ENCODE measurements around the gene ARL4D.

The ARL4D gene

GRCh38 chr17:43400943-43401717, 2.3 kb downstream of the ARL4D start:
- peaks cover 3 to 37% of the 10 kb centered on the region in 2 donors for H3K4me1 ChIP-seq (ENCODE audit: control insufficient read depth in 1 of 2, insufficient read depth in 2 of 2, low read length in 2 of 2)
- no peaks in the 10 kb centered on the region for H3K36me3 ChIP-seq (ENCODE audit: control insufficient read depth in 1 of 2, insufficient read depth in 2 of 2, low read length in 2 of 2)
- no peaks in the 10 kb centered on the region for H3K27me3 ChIP-seq (ENCODE audit: low read depth, low read length)
- H3K9me3 ChIP-seq (ENCODE audit: control insufficient read depth in 1 of 2, low read length in 2 of 2) = no peaks in the 10 kb centered on the region
- peak overlapping the region; percentile 79 to 84 for H3K4me3 ChIP-seq (ENCODE audit: low read depth in 1 of 2, low read length in 2 of 2)
- peak overlapping the region; percentile 67 for H3K27ac ChIP-seq (ENCODE audit: low read length)

GRCh38 chr17:43402078-43402477, 3.3 kb downstream of the ARL4D start:
- H3K27ac ChIP-seq (ENCODE audit: low read length) = peak overlapping the region; percentile 67
- peaks cover 3 to 40% of the 10 kb centered on the region in 2 donors for H3K4me1 ChIP-seq (ENCODE audit: control insufficient read depth in 1 of 2, insufficient read depth in 2 of 2, low read length in 2 of 2)
- no peaks in the 10 kb centered on the region for H3K36me3 ChIP-seq (ENCODE audit: control insufficient read depth in 1 of 2, insufficient read depth in 2 of 2, low read length in 2 of 2)
- H3K9me3 ChIP-seq (ENCODE audit: control insufficient read depth in 1 of 2, low read length in 2 of 2) = no peaks in the 10 kb centered on the region
- H3K4me3 ChIP-seq (ENCODE audit: low read depth in 1 of 2, low read length in 2 of 2) = peak overlapping the region in 1 of 2 donors; percentile 84
- H3K27me3 ChIP-seq (ENCODE audit: low read depth, low read length) = no peaks in the 10 kb centered on the region

- H3K4me1 ChIP-seq (ENCODE audit: control insufficient read depth in 1 of 2, insufficient read depth in 2 of 2, low read length in 2 of 2) = peaks cover 3 to 40% of the 10 kb centered on the region in 2 donors
- H3K9me3 ChIP-seq (ENCODE audit: control insufficient read depth in 1 of 2, low read length in 2 of 2) = no peaks in the 10 kb centered on the region
- no peak overlapping the region for H3K4me3 ChIP-seq (ENCODE audit: low read depth in 1 of 2, low read length in 2 of 2)
- H3K36me3 ChIP-seq (ENCODE audit: control insufficient read depth in 1 of 2, insufficient read depth in 2 of 2, low read length in 2 of 2) = no peaks in the 10 kb centered on the region
- H3K27ac ChIP-seq (ENCODE audit: low read length) = no peak overlapping the region
- no peaks in the 10 kb centered on the region for H3K27me3 ChIP-seq (ENCODE audit: low read depth, low read length)
These were observed 3.8 kb downstream of the ARL4D start for GRCh38 chr17:43402567-43402966.

- Histone ChIP-seq H3K36me3 (ENCODE audit: control insufficient read depth in 1 of 2, insufficient read depth in 2 of 2, low read length in 2 of 2) (no peaks in the 10 kb centered on the region), H3K4me1 (ENCODE audit: control insufficient read depth in 1 of 2, insufficient read depth in 2 of 2, low read length in 2 of 2) (peaks cover 3 to 34% of the 10 kb centered on the region in 2 donors), H3K27me3 (ENCODE audit: low read depth, low read length) (no peaks in the 10 kb centered on the region), H3K9me3 (ENCODE audit: control insufficient read depth in 1 of 2, low read length in 2 of 2) (no peaks in the 10 kb centered on the region), H3K27ac (ENCODE audit: low read length) (no peak overlapping the region), H3K4me3 (ENCODE audit: low read depth in 1 of 2, low read length in 2 of 2) (no peak overlapping the region)
These were observed 5.1 kb downstream of the ARL4D start for GRCh38 chr17:43403846-43404245.

GRCh38 chr17:43405861-43406260, 7.1 kb downstream of the ARL4D start:
- no peaks in the 10 kb centered on the region for H3K9me3 ChIP-seq (ENCODE audit: control insufficient read depth in 1 of 2, low read length in 2 of 2)
- H3K27ac ChIP-seq (ENCODE audit: low read length) = no peak overlapping the region
- H3K4me3 ChIP-seq (ENCODE audit: low read depth in 1 of 2, low read length in 2 of 2) = no peak overlapping the region
- no peaks in the 10 kb centered on the region for H3K27me3 ChIP-seq (ENCODE audit: low read depth, low read length)
- H3K36me3 ChIP-seq (ENCODE audit: control insufficient read depth in 1 of 2, insufficient read depth in 2 of 2, low read length in 2 of 2) = no peaks in the 10 kb centered on the region
- peaks cover 3 to 21% of the 10 kb centered on the region in 2 donors for H3K4me1 ChIP-seq (ENCODE audit: control insufficient read depth in 1 of 2, insufficient read depth in 2 of 2, low read length in 2 of 2)

- H3K36me3 ChIP-seq (ENCODE audit: control insufficient read depth in 1 of 2, insufficient read depth in 2 of 2, low read length in 2 of 2) = no peaks in the 10 kb centered on the region
- H3K27me3 ChIP-seq (ENCODE audit: low read depth, low read length) = no peaks in the 10 kb centered on the region
- peaks cover 3 to 19% of the 10 kb centered on the region in 2 donors for H3K4me1 ChIP-seq (ENCODE audit: control insufficient read depth in 1 of 2, insufficient read depth in 2 of 2, low read length in 2 of 2)
- H3K9me3 ChIP-seq (ENCODE audit: control insufficient read depth in 1 of 2, low read length in 2 of 2) = no peaks in the 10 kb centered on the region
- H3K27ac ChIP-seq (ENCODE audit: low read length) = no peak overlapping the region
- no peak overlapping the region for H3K4me3 ChIP-seq (ENCODE audit: low read depth in 1 of 2, low read length in 2 of 2)
These were observed 8.2 kb downstream of the ARL4D start for GRCh38 chr17:43406676-43407645.

- H3K9me3 ChIP-seq (ENCODE audit: control insufficient read depth in 1 of 2, low read length in 2 of 2) = no peaks in the 10 kb centered on the region
- H3K4me3 ChIP-seq (ENCODE audit: low read depth in 1 of 2, low read length in 2 of 2) = no peak overlapping the region
- H3K27me3 ChIP-seq (ENCODE audit: low read depth, low read length) = no peaks in the 10 kb centered on the region
- H3K4me1 ChIP-seq (ENCODE audit: control insufficient read depth in 1 of 2, insufficient read depth in 2 of 2, low read length in 2 of 2) = peaks cover 4 to 12% of the 10 kb centered on the region in 2 donors
- H3K36me3 ChIP-seq (ENCODE audit: control insufficient read depth in 1 of 2, insufficient read depth in 2 of 2, low read length in 2 of 2) = no peaks in the 10 kb centered on the region
- H3K27ac ChIP-seq (ENCODE audit: low read length) = no peak overlapping the region
These were observed 10.3 kb downstream of the ARL4D start for GRCh38 chr17:43409131-43409530.

- Histone ChIP-seq H3K36me3 (ENCODE audit: control insufficient read depth in 1 of 2, insufficient read depth in 2 of 2, low read length in 2 of 2) (no peaks in the 10 kb centered on the region), H3K4me3 (ENCODE audit: low read depth in 1 of 2, low read length in 2 of 2) (no peak overlapping the region), H3K27ac (ENCODE audit: low read length) (no peak overlapping the region), H3K4me1 (ENCODE audit: control insufficient read depth in 1 of 2, insufficient read depth in 2 of 2, low read length in 2 of 2) (peaks cover 4 to 12% of the 10 kb centered on the region in 2 donors), H3K27me3 (ENCODE audit: low read depth, low read length) (no peaks in the 10 kb centered on the region), H3K9me3 (ENCODE audit: control insufficient read depth in 1 of 2, low read length in 2 of 2) (no peaks in the 10 kb centered on the region)
These were observed 12.0 kb downstream of the ARL4D start for GRCh38 chr17:43410557-43411368.

GRCh38 chr17:43411369-43411677, 12.5 kb downstream of the ARL4D start:
- Histone ChIP-seq H3K27ac (ENCODE audit: low read length) (no peak overlapping the region), H3K27me3 (ENCODE audit: low read depth, low read length) (no peaks in the 10 kb centered on the region), H3K4me3 (ENCODE audit: low read depth in 1 of 2, low read length in 2 of 2) (no peak overlapping the region), H3K36me3 (ENCODE audit: control insufficient read depth in 1 of 2, insufficient read depth in 2 of 2, low read length in 2 of 2) (no peaks in the 10 kb centered on the region), H3K9me3 (ENCODE audit: control insufficient read depth in 1 of 2, low read length in 2 of 2) (no peaks in the 10 kb centered on the region), H3K4me1 (ENCODE audit: control insufficient read depth in 1 of 2, insufficient read depth in 2 of 2, low read length in 2 of 2) (peaks cover 5 to 12% of the 10 kb centered on the region in 2 donors)

GRCh38 chr17:43411749-43412148, 13.0 kb downstream of the ARL4D start:
- H3K9me3 ChIP-seq (ENCODE audit: control insufficient read depth in 1 of 2, low read length in 2 of 2) = no peaks in the 10 kb centered on the region
- no peak overlapping the region for H3K4me3 ChIP-seq (ENCODE audit: low read depth in 1 of 2, low read length in 2 of 2)
- H3K27ac ChIP-seq (ENCODE audit: low read length) = no peak overlapping the region
- no peaks in the 10 kb centered on the region for H3K36me3 ChIP-seq (ENCODE audit: control insufficient read depth in 1 of 2, insufficient read depth in 2 of 2, low read length in 2 of 2)
- no peaks in the 10 kb centered on the region for H3K27me3 ChIP-seq (ENCODE audit: low read depth, low read length)
- H3K4me1 ChIP-seq (ENCODE audit: control insufficient read depth in 1 of 2, insufficient read depth in 2 of 2, low read length in 2 of 2) = peaks cover 10 to 11% of the 10 kb centered on the region in 2 donors

- Histone ChIP-seq H3K27ac (ENCODE audit: low read length) (no peak overlapping the region), H3K4me3 (ENCODE audit: low read depth in 1 of 2, low read length in 2 of 2) (no peak overlapping the region)
These were observed 13.4 kb downstream of the ARL4D start for GRCh38 chr17:43412166-43412565.

More at GRCh38 chr17:43412166-43412565, 13.4 kb downstream of the ARL4D start:
- Histone ChIP-seq H3K9me3 (ENCODE audit: control insufficient read depth in 1 of 2, low read length in 2 of 2) (no peaks in the 10 kb centered on the region), H3K36me3 (ENCODE audit: control insufficient read depth in 1 of 2, insufficient read depth in 2 of 2, low read length in 2 of 2) (no peaks in the 10 kb centered on the region), H3K4me1 (ENCODE audit: control insufficient read depth in 1 of 2, insufficient read depth in 2 of 2, low read length in 2 of 2) (peaks cover 13 to 14% of the 10 kb centered on the region in 2 donors), H3K27me3 (ENCODE audit: low read depth, low read length) (no peaks in the 10 kb centered on the region)

Measured in muscle layer of duodenum (tissue), 2 donors.